SJSA1 (cell line): Measurements from ENCODE around the gene ARHGAP32. TPM values are rescaled to one million over a fixed set of nuclear protein-coding genes. Genes with fewer than 3 reads are reported as not detected.

ENCODE experiments used
- DNase-seq, 2 experiments: peaks; one replicate each; pipeline ENCODE4 v3.0.0-alpha.2; 2015 to 2020; ENCODE audit warnings: low spot score in 2 of 2, low read depth in 1 of 2
- H3K27ac ChIP-seq: fragments of 250-450 bp; sonication (Bioruptor Pico); 2 replicates; pipeline ENCODE4 v1.5.1; 2020; ENCODE audit warnings: mild to moderate bottlenecking, moderate library complexity
- H3K27me3 ChIP-seq: fragments of 250-450 bp; sonication (Bioruptor Pico); replicated peaks from 2 replicates; pipeline ENCODE4 v1.5.1; 2020; ENCODE audit warnings: mild to moderate bottlenecking, moderate library complexity
- H3K36me3 ChIP-seq: fragments of 250-450 bp; sonication (Bioruptor Pico); 2 replicates; pipeline ENCODE4 v1.5.1; 2020; ENCODE audit warnings: mild to moderate bottlenecking
- H3K4me1 ChIP-seq: fragments of 250-450 bp; sonication (Bioruptor Pico); replicated peaks from 2 replicates; pipeline ENCODE4 v1.6.1; 2021; ENCODE audit warnings: mild to moderate bottlenecking
- H3K4me3 ChIP-seq: fragments of 250-450 bp; sonication (Bioruptor Pico); 2 replicates; pipeline ENCODE4 v1.5.1; 2020; ENCODE audit warnings: mild to moderate bottlenecking
- H3K9me3 ChIP-seq: fragments of 250-450 bp; sonication (Bioruptor Pico); replicated peaks from 2 replicates; pipeline ENCODE4 v1.5.1; 2020; ENCODE audit warnings: mild to moderate bottlenecking
- total RNA-seq: library from RNA; depleted of rRNA; stranded (reverse); fragments of >200 nt; shearing (Covaris generic); gene quantifications from 2 replicates; pipeline ENCODE4 v1.2.3, GENCODE V29; 2014

ARHGAP32 gene
- total RNA-seq, 1 experiment from 2014 or later: 3.3 TPM

DNA sequence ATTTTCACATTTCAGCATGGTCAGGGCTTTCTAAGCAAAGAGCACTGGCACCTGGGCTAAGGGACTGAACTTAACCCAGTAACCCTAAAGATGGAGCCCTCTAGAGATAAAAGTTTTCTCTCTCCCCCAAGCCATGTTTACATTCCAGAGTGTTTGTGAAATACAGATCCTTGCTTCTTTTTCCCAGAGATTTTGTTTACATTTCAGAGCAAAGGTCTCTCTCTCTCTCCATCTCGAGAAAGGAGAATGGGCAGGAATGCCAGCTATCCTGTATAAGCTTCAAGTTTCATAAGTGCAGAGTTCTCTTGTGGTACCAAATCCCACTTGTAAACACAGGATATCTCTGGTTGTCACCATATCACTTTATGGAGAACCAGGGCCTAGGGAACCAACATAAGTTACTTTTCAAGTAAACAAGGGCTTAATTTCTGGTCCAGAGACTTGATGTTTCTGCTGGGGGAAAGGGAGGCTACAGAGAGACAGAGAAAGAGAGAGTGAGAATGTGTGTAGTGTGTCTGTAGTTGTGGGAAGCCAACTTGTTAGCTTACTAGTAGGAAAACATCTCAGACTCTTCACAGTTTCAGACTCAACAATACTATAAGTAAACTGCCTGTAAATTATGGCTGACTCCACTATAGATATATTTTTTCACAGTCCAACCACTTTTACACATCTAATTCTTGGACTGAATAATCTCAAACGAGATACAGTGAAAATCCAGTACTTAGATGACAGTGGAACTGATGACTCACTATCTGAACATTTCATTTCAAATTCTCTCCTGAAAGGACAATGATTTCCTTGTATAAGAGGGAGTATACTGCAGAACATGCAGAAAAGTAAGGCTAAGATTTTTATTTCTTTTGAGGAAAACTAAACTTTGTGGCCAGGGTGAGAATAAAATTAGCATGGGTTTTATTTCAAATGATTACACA is 76.2 kb downstream of the ARHGAP32 start:
- no peak overlapping the region for H3K4me3 ChIP-seq
- peak in 1 of 2 experiments; percentile 66 for DNase-seq
- H3K27me3 ChIP-seq: no peaks in the 10 kb centered on the region
- peak overlapping the region; percentile 74 for H3K27ac ChIP-seq
- H3K36me3 ChIP-seq: no peaks in the 10 kb centered on the region
- peaks cover 19% of the 10 kb centered on the region for H3K4me1 ChIP-seq
- no peaks in the 10 kb centered on the region for H3K9me3 ChIP-seq

DNA sequence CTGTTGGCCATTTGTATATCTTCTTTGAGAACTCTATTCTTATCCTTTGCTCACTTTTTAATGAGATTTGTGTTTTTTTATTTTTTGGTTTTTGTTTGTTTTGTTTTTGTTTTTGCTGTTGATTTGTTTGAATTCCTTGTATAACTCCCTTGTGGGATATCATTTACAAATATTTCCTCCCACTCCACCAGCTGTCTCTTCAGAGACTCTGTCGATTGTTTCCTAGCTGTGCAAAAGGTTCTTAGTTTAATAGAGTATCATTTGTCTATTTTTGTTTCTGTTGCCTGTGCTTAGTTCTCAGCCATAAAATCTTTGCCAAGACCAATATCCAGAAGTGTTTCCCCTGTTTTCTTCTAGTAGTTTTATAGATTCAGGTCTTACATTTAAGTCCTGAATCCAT is 82.4 kb downstream of the ARHGAP32 start:
- no peak for DNase-seq
- Histone ChIP-seq H3K4me3 (no peak overlapping the region), H3K9me3 (no peaks in the 10 kb centered on the region), H3K4me1 (no peaks in the 10 kb centered on the region), H3K27me3 (no peaks in the 10 kb centered on the region), H3K36me3 (no peaks in the 10 kb centered on the region), H3K27ac (no peak overlapping the region)

DNA sequence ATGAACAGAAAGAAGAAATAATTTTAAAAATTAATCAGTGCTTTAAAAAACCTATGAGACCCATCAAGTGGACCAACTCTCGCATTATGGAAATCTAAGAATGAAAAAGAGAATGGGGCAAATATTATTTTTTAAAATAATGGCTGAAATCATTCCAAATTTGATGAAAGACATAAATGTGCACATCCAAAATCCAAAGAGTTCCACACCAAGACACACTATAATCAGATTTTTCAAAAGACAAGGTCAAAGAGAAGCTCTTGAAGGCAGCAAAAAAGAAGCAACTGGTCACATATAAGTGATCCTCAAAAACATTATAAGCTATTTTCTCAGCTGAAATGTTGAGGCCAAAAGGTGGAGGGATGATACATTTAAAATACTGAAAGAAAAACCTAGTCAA is 85.3 kb downstream of the ARHGAP32 start:
- Histone ChIP-seq H3K36me3 (no peaks in the 10 kb centered on the region), H3K4me1 (no peaks in the 10 kb centered on the region), H3K27ac (no peak overlapping the region), H3K4me3 (no peak overlapping the region), H3K9me3 (no peaks in the 10 kb centered on the region), H3K27me3 (no peaks in the 10 kb centered on the region)
- DNase-seq: no peak

DNA sequence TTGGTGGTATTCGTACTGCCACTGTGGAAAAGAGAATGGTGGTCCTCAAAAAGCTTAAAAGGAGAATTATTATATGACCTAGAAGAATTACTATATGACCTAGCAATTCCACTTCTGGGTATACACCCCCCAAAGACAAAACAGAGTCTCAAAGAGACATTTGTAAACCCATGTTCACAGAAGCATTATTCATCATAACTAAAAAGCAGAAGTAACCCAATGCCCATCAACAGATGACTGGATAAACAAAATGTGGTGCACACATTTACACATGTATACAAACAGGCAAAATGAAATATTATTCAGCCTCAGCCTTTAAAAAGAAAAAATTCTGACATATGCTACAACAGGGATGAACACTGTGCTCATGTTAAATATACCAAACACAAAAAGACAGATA is 89.4 kb downstream of the ARHGAP32 start:
- Histone ChIP-seq H3K4me3 (no peak overlapping the region), H3K27me3 (no peaks in the 10 kb centered on the region), H3K9me3 (no peaks in the 10 kb centered on the region), H3K27ac (no peak overlapping the region), H3K36me3 (no peaks in the 10 kb centered on the region), H3K4me1 (no peaks in the 10 kb centered on the region)
- no peak for DNase-seq

DNA sequence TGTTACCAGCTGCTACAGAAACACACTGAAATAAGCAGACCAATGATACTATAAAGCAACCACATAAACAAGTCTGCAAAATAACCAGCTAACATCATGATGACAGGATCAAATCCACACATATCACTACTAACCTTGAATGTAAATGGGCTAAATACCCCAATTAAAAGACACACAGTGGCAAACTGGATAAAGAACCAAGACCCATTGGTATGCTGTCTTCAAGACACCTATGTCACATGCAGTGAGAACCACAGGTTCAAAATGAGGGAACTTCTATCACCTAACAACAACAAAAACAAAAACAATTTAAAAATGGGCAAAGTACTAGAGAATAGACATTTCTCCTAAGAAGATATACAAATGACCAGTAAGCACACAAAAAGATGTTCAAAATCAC is 89.9 kb downstream of the ARHGAP32 start:
- H3K27me3 ChIP-seq: no peaks in the 10 kb centered on the region
- H3K4me1 ChIP-seq: no peaks in the 10 kb centered on the region
- H3K9me3 ChIP-seq: no peaks in the 10 kb centered on the region
- no peak overlapping the region for H3K4me3 ChIP-seq
- DNase-seq: no peak
- H3K27ac ChIP-seq: no peak overlapping the region
- H3K36me3 ChIP-seq: no peaks in the 10 kb centered on the region

DNA sequence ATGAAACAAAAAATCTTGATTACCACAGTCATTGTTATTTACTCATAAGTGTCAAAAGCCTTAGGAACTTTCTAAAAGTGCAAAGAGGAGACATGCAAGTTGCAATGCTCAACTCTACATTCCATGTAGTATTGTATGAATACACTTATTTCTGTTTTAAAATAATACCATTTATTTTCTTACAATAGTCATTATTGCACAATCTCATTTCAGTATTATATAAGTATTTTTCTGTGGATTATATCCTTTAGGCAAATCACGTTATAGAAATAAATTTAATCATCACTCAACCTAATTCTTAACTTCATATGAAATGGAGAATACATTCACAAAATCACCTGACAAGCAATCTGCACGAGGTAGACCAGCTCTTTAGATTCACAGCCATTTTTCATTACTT is 98.8 kb downstream of the ARHGAP32 start:
- Histone ChIP-seq H3K36me3 (no peaks in the 10 kb centered on the region), H3K4me1 (no peaks in the 10 kb centered on the region), H3K4me3 (no peak overlapping the region), H3K27ac (no peak overlapping the region), H3K9me3 (no peaks in the 10 kb centered on the region), H3K27me3 (no peaks in the 10 kb centered on the region)
- no peak for DNase-seq

DNA sequence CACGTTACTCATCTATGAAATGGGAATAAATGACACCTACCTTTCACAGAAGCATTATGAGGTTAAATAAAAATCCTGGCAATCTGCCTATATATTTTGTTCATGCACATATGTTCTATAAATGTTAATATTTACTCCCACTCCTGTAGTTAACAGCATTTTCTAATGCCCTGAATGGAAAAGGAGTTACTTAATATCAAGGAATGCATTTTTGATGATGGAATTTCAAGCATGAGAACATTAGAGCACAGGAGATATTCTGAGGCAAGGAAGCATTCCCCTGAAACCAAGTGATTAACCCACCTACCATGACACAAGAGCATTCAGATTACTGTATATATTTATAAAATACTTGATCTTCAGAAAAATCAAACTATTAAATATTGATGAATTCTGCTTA is 102.1 kb downstream of the ARHGAP32 start:
- DNase-seq: no peak
- Histone ChIP-seq H3K27ac (no peak overlapping the region), H3K9me3 (no peaks in the 10 kb centered on the region), H3K4me3 (no peak overlapping the region), H3K27me3 (no peaks in the 10 kb centered on the region), H3K36me3 (no peaks in the 10 kb centered on the region), H3K4me1 (no peaks in the 10 kb centered on the region)

DNA sequence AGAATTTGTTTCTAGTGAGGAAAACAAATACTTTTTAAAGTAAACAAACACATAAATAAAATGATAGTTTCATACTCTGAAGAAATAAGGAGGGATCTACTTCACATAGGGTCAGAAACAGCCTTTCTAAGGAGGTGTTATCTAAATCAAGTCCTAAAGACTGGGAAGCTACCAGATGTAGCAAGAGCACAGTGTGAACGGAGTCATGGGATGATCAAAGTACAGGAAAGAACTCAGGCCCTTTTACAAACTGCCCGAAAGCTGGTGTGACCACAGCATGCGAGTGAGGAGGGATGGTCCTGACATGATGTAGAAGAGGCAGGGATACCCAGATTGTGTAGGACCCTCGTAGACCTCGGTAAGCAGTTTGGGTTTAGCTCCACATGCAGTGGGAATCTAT is 102.8 kb downstream of the ARHGAP32 start:
- H3K4me3 ChIP-seq: no peak overlapping the region
- H3K27ac ChIP-seq: no peak overlapping the region
- H3K4me1 ChIP-seq: no peaks in the 10 kb centered on the region
- DNase-seq: no peak
- H3K27me3 ChIP-seq: no peaks in the 10 kb centered on the region
- no peaks in the 10 kb centered on the region for H3K9me3 ChIP-seq
- H3K36me3 ChIP-seq: no peaks in the 10 kb centered on the region

DNA sequence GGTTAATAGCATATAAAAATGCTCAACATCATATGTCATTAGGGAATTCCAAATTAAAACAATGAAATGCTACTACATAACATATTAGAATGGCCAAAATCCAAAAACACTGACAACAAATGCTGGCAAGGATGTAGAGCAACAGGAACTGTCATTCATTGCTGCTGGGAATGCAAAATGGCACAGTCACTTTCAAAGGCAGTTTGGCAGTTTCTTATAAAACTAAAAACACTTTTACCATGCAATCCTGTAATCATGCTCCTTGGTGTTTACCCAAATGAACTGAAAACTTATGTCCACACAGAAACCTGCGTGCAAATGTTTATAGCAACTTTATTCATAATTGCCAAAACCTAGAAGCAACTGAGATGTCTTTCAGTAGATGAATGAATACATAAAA is 105.1 kb downstream of the ARHGAP32 start:
- no peak overlapping the region for H3K4me3 ChIP-seq
- DNase-seq: no peak
- H3K4me1 ChIP-seq: no peaks in the 10 kb centered on the region
- no peaks in the 10 kb centered on the region for H3K27me3 ChIP-seq
- H3K27ac ChIP-seq: no peak overlapping the region
- H3K9me3 ChIP-seq: no peaks in the 10 kb centered on the region
- no peaks in the 10 kb centered on the region for H3K36me3 ChIP-seq

DNA sequence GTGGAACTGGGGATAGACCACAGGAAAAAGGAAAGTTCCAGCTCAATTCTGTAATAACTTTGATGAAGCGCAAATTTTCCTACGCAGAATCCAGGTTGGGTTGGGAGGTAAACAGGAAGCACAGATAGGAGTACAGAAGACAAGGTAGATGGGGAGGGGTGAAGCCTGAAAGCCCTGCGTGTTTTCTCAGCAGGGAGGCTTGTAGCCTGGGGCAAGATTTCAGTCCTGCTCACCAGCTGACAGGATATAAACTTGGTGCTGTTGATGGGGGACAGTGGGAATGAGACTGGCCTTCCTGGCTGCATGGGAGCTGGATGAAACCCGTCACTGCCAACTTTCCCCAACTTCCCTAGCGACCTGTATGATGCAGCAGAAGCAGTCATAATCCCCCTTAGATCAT is 114.9 kb downstream of the ARHGAP32 start:
- H3K27me3 ChIP-seq: no peaks in the 10 kb centered on the region
- H3K9me3 ChIP-seq: no peaks in the 10 kb centered on the region
- H3K4me1 ChIP-seq: no peaks in the 10 kb centered on the region
- no peak for DNase-seq
- H3K36me3 ChIP-seq: no peaks in the 10 kb centered on the region
- no peak overlapping the region for H3K27ac ChIP-seq
- H3K4me3 ChIP-seq: no peak overlapping the region

DNA sequence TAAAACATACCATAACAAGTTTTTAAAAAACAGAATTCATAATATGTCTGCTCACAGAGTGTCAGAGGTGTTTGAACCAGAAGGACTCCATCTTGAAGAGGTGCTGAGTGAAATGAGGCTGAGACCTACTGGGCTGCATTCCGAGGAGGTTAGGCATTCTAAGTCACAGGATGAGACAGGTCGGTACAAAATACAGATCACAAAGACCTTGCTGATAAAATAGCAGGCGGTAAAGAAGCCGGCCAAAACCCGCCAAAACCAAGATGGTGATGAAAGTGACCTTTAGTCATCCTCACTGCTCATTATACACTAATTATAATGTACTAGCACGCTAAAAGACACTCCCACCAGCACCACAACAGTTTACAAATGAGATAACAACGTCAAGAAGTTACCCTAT is 116.4 kb downstream of the ARHGAP32 start:
- H3K4me1 ChIP-seq: no peaks in the 10 kb centered on the region

DNA sequence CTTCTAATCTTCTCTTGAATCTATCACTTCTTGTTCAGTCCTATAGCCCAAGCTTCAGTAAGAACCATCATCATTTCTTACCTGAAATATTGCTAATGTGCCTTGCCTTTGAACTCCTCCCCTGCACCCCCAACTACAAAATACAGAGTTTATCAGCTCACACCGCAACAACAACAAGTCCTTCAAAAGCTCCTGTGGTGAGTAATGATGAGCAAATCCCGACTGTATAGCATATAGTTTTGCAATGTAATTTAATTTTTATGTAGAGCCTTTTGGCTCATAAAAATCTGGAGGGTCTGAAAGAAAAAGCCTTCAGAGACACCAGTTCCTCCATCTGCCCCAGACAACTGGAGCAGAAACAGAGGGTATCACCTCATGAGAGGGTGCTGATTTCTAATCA is 124.7 kb downstream of the ARHGAP32 start:
- H3K4me3 ChIP-seq: no peak overlapping the region
- no peak for DNase-seq

More for the DNA sequence above, 116.4 kb downstream of the ARHGAP32 start:
- Histone ChIP-seq H3K4me3 (no peak overlapping the region), H3K27me3 (no peaks in the 10 kb centered on the region), H3K36me3 (no peaks in the 10 kb centered on the region), H3K27ac (no peak overlapping the region), H3K9me3 (no peaks in the 10 kb centered on the region)
- DNase-seq: no peak

DNA sequence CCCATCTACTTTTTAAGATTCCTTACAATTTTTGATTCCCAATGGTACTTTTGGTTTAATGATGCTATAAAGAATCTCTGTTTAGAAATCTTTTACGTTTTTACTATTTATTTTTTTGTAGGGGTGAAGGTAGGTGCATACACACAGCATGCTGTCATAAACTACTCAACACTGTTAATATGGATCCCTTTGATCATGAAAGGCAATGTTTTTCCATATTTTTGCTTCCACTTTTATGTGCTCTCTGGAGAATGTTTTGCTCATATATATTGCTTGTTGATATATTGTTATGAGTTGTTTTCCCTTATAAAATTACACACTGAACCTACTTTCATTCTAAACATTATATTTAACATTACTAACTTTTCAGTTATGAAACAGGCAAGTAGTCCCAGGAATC is 125.9 kb downstream of the ARHGAP32 start:
- H3K9me3 ChIP-seq: no peaks in the 10 kb centered on the region
- H3K27ac ChIP-seq: no peak overlapping the region
- no peak overlapping the region for H3K4me3 ChIP-seq
- H3K27me3 ChIP-seq: no peaks in the 10 kb centered on the region
- H3K36me3 ChIP-seq: no peaks in the 10 kb centered on the region
- H3K4me1 ChIP-seq: peaks cover 6% of the 10 kb centered on the region
- DNase-seq: no peak

More for the DNA sequence above, 124.7 kb downstream of the ARHGAP32 start:
- H3K27me3 ChIP-seq: no peaks in the 10 kb centered on the region
- H3K36me3 ChIP-seq: no peaks in the 10 kb centered on the region
- no peaks in the 10 kb centered on the region for H3K4me1 ChIP-seq
- H3K27ac ChIP-seq: no peak overlapping the region
- H3K9me3 ChIP-seq: no peaks in the 10 kb centered on the region

DNA sequence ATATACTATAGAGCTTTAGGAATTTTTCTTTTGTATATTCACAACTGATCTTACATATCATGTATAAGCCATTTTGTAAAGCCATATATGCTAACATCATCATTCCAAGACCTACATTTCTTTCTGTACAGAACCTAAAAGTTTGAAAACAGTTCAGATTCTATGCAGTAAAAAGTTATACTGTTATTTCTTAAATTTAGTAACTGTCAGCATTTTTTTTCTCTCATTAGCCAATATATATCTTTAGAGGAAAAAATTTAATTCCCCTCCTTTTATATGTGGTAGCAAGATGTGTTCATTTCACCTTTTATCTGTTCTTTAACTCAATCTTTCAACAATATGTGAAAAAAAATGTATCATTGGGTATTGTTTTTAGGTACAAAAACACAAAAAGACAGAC is 129.0 kb downstream of the ARHGAP32 start:
- Histone ChIP-seq H3K4me1 (peaks cover 8% of the 10 kb centered on the region), H3K36me3 (no peaks in the 10 kb centered on the region), H3K27me3 (no peaks in the 10 kb centered on the region), H3K27ac (no peak overlapping the region), H3K4me3 (no peak overlapping the region), H3K9me3 (no peaks in the 10 kb centered on the region)
- DNase-seq: no peak
